BE2C (cell line): ENCODE results near the gene CD101.

Experiments
- DNase-seq: peaks from one replicate; pipeline ENCODE4 v3.0.0-alpha.2; 2020
- H3K27me3 ChIP-seq: fragments of 250-450 bp; sonication (Bioruptor Pico); 2 replicates; pipeline ENCODE4 v1.5.1; 2020; ENCODE audit warnings: mild to moderate bottlenecking
- H3K36me3 ChIP-seq: fragments of 250-450 bp; sonication (Bioruptor Pico); 2 replicates; pipeline ENCODE4 v1.5.1; 2020; ENCODE audit warnings: mild to moderate bottlenecking
- H3K4me1 ChIP-seq: fragments of 250-450 bp; sonication (Bioruptor Pico); 2 replicates; pipeline ENCODE4 v1.5.1; 2020
- H3K4me3 ChIP-seq: 2 replicates; pipeline ENCODE4 v1.5.1; 2011; ENCODE audit warnings: low read depth, low read length
- H3K9me3 ChIP-seq: fragments of 250-450 bp; sonication (Bioruptor Pico); 2 replicates; pipeline ENCODE4 v1.5.1; 2020
- TF ChIP-seq, protein P1 (sequence below): IDR thresholded peaks from 2 replicates; pipeline ENCODE4 v1.5.1; 2012; ENCODE audit warnings: mild to moderate bottlenecking, low read depth, low read length

The CD101 gene

DNA sequence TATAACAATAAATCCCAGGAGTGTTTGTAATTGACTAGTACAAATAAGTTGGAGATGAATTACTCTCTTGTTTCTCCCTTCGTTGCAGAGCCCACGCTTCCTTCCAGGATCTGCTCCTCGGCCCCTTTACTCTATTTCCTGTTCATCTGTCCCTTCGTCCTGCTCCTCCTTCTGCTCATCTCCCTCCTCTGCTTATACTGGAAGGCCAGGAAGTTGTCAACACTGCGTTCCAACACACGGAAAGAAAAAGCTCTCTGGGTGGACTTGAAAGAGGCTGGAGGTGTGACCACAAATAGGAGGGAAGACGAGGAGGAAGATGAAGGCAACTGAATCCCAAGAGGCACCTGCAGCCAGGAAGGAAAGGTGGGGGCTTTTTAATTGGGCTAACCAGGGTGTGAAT lies 32.2 kb downstream of the CD101 start:
- H3K27me3 ChIP-seq: no peaks in the 10 kb centered on the region
- no peaks in the 10 kb centered on the region for H3K9me3 ChIP-seq
- H3K36me3 ChIP-seq: no peaks in the 10 kb centered on the region
- TF ChIP-seq, protein P1, sequence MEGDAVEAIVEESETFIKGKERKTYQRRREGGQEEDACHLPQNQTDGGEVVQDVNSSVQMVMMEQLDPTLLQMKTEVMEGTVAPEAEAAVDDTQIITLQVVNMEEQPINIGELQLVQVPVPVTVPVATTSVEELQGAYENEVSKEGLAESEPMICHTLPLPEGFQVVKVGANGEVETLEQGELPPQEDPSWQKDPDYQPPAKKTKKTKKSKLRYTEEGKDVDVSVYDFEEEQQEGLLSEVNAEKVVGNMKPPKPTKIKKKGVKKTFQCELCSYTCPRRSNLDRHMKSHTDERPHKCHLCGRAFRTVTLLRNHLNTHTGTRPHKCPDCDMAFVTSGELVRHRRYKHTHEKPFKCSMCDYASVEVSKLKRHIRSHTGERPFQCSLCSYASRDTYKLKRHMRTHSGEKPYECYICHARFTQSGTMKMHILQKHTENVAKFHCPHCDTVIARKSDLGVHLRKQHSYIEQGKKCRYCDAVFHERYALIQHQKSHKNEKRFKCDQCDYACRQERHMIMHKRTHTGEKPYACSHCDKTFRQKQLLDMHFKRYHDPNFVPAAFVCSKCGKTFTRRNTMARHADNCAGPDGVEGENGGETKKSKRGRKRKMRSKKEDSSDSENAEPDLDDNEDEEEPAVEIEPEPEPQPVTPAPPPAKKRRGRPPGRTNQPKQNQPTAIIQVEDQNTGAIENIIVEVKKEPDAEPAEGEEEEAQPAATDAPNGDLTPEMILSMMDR: no peak
- DNase-seq: no peak
- H3K4me1 ChIP-seq: no peaks in the 10 kb centered on the region
- no peak overlapping the region for H3K4me3 ChIP-seq

DNA sequence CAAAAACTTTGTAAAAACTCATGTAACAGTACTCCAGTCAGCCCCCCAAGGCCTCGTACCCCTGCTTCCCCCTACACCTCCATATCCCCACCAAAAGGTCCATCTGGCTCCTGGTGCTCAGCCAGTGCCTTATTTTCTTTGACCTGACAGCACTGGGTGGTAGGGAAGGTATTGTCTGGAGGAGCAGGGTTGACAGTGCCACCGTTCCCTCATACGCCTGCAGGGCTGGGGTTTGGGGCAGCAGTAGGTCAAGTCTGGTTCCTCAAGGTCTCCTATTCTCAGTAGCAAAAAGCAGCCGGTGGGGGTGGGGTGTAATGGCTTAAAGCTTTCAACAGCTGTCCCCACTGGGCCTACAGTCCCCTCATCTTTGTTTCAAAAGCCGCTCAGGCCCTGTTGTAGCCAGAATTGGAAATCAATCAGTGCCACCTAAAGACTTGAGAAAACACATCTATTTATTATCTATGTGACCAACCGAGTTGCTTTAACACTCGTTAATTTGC lies 33.3 kb downstream of the CD101 start:
- TF ChIP-seq, protein P1: no peak
- Histone ChIP-seq H3K4me1 (no peaks in the 10 kb centered on the region), H3K36me3 (no peaks in the 10 kb centered on the region), H3K4me3 (no peak overlapping the region), H3K27me3 (no peaks in the 10 kb centered on the region), H3K9me3 (no peaks in the 10 kb centered on the region)
- no peak for DNase-seq

DNA sequence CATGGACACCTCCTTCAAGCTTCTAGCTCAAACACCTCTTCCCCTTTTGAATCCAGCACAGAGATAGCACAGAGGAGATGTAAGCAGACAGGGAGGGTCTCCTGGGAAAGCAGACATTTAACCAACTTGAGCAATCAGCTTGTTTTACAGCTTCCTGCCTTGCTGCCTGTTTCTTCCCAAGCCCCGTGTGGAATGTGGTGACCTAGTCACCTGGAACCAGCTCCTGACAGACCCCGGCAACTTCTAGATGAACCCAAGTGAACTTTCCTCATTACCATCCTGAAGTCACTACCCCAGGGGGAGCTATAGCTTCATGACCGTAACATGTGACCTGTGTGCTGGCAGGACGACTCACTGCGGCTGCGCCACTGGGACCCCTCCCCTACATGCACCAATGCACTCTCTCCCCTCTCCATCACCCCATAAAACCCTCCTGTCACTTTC lies 34.5 kb downstream of the CD101 start:
- H3K9me3 ChIP-seq: no peaks in the 10 kb centered on the region
- no peaks in the 10 kb centered on the region for H3K27me3 ChIP-seq
- H3K4me1 ChIP-seq: no peaks in the 10 kb centered on the region
- no peak overlapping the region for H3K4me3 ChIP-seq
- TF ChIP-seq, protein P1: no peak
- no peak for DNase-seq
- H3K36me3 ChIP-seq: no peaks in the 10 kb centered on the region

DNA sequence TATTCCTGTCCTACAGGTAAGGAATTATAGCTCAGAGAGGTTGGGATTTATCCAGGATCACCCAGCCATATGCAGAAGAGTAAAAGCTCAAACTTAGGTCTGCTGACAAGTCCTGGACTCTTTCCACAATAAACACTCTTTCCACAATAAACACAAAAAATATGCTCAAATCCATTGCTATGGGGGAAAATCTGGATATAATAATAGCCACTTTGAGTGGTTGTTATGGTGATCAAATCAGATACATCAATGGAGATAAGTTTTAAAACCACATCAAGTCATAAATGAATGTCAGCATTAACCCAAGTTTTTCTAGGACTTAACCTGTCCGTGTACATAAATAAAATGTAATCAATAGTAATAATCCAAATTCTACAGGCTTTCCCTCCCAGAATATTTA lies 36.2 kb downstream of the CD101 start:
- no peak for DNase-seq
- no peaks in the 10 kb centered on the region for H3K27me3 ChIP-seq
- H3K9me3 ChIP-seq: no peaks in the 10 kb centered on the region
- TF ChIP-seq, protein P1: no peak
- no peaks in the 10 kb centered on the region for H3K36me3 ChIP-seq
- no peak overlapping the region for H3K4me3 ChIP-seq
- H3K4me1 ChIP-seq: no peaks in the 10 kb centered on the region

DNA sequence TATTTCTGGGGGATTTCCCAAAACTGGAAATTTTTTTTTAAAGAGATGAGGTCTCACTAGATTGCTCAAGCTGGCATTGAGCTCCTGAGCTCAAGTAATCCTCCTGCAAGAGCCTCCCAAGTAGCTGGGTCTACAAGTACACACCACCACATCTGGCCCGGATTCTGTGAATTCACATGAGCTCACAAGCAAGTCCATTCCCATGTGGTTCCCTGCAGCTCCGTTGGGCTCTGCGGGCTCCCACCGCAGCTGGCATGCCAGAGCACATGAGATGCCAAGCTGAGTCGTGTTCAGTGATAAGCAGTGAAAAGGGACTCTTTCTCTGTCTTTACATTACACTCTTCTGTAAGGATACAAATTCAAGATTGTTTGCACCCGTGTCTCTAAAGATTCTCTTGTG lies 36.7 kb downstream of the CD101 start:
- H3K27me3 ChIP-seq: peaks cover 3% of the 10 kb centered on the region; the same call in 1 of the 2 replicates
- no peaks in the 10 kb centered on the region for H3K4me1 ChIP-seq
- DNase-seq: no peak
- TF ChIP-seq, protein P1: no peak
- no peaks in the 10 kb centered on the region for H3K9me3 ChIP-seq
- no peaks in the 10 kb centered on the region for H3K36me3 ChIP-seq
- no peak overlapping the region for H3K4me3 ChIP-seq

DNA sequence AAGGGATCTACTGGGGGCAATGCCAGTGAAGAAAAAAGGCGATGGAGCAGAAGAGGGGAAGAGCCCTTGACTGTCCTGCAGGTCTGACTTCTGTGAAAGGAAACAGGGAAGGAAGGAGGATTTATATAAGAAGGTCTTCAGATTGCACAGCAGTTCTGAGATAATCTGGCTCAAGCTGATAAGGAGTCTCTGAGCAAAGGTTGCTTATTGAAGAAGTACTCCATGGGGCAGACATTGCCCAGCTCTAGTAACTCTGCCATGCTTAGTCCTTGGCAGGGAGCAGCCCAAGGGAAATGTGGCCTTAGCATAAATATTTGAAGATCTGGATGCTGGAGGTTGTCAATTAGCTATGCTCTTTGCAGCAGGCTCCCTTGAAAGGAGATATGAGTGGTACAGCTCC lies 42.7 kb downstream of the CD101 start:
- Histone ChIP-seq H3K4me1 (no peaks in the 10 kb centered on the region), H3K4me3 (no peak overlapping the region), H3K27me3 (peaks cover 3% of the 10 kb centered on the region; the same call in 1 of the 2 replicates), H3K36me3 (no peaks in the 10 kb centered on the region), H3K9me3 (no peaks in the 10 kb centered on the region)
- DNase-seq: no peak
- TF ChIP-seq, protein P1: no peak
